Measurements from ENCODE around the gene STAG2.
"Not testable (repeated sequence)": the region's sequence is repeated elsewhere in the genome, so short reads cannot be mapped to it uniquely, and the experiment has no call there.

The STAG2 gene

DNA sequence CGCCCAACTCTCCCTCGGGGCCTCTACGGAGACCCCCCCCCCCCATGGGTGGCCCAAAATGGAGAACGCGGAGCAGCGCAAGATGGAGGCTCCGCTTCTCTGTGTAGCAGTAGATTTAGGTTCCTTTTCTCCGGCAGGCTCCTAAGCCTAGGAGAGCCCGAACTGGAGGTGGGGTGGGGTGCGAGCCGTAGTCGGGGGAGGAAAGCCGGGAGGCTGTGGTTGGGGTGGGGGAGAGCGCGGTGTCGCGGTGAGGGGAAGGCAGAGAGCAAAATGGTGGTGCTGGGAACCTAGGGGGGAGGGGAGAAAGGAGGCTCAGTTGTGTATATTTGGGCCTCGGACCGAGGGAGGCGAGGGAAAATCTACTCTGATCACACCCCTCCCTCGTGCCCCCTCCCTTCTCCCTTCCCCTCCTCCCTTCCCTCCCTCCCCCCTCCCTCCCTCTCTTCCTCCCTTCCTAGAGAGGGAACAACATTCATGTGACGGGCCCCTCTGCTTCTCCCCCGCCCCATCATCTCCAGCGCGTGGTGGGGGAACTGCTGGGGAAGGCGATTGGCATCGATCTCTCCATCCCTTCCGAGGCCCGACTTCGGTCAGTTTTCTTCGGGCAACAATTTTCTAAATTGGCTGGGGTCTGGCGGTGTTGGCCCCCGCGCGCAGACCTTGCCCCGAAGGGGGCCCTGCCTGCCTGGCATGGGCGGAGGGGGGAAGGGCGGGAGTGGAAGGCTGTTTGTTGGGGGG lies at the start of gene STAG2:
TSS of gene STAG2 (plus strand) at position 439 of the 738 bp plus-strand sequence. CDS start 60,922 bp downstream, outside the sequence.
- no peak for DNase-seq (ENCODE audit: low read depth, low spot score)
- H3K27ac ChIP-seq, result peak within 1 kb of the TSS; percentile 93

GRCh38 chrX:123917069-123917468 lies 44.4 kb upstream of the STAG2 start:
- no peak for DNase-seq (ENCODE audit: low read depth, low spot score)
- H3K27ac ChIP-seq, result no peak overlapping the region

GRCh38 chrX:123918106-123918721 lies 43.3 kb upstream of the STAG2 start:
- DNase-seq (ENCODE audit: low read depth, low spot score), result no peak
- peak overlapping the region; percentile 11 for H3K27ac ChIP-seq

DNA sequence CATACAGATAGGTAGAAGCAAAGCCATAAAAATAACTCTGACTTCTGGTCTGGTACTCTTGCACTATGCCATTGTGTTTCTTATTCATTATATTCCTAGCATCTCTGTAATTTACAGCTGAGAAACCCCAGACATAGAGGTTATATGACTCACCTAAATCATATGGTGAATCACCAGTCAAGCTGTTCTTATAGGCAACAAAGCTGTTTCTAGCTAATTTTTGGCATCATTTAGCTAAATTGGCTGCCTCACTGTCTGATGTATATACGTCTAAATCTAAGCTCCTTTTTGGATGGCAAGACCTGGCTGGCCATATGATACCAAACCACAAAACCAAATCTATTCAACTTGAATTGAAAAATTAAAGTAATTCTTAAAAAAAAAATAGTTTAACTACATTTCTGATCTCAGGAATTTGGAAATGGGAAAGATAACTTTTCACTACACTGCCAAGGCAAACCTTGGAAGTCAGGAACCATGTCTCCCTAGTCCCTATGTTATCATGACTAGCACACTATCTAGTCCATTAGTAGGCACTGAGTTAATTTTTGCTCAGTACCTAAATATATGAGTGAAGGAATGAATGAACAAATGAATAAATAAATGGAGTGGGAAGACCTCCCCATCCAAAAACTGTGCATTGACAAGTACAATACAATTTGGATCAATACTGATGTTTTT lies 41.3 kb upstream of the STAG2 start:
- H3K27ac ChIP-seq, result no peak overlapping the region
- peak; percentile 24 for DNase-seq (ENCODE audit: low read depth, low spot score)

GRCh38 chrX:123923211-123923610 lies 38.3 kb upstream of the STAG2 start:
- no peak overlapping the region for H3K27ac ChIP-seq
- no peak for DNase-seq (ENCODE audit: low read depth, low spot score)

- no peak overlapping the region for H3K27ac ChIP-seq
- no peak for DNase-seq (ENCODE audit: low read depth, low spot score)
These were observed 37.3 kb upstream of the STAG2 start for GRCh38 chrX:123924186-123924585.

DNA sequence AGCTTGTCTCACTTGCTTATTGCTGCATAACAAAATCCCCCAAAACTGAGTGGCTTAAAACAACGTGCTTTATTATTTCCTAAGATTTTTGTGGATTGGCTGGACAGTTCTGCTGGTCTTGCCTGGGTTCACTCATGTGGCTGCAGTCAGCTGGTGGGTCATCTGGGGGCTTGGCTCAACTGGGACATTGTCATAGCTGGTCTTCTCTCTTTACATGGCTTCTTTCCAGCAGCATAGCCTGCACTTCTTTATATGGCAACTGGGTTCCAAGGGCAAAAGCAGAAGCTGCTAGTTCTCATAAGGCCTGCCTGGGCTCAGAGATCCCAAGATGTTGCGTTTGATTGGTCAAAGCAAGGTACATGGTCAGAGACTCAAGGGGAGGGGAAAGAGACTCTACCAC lies 33.7 kb upstream of the STAG2 start:
- no peak overlapping the region for H3K27ac ChIP-seq
- DNase-seq (ENCODE audit: low read depth, low spot score), result no peak

DNA sequence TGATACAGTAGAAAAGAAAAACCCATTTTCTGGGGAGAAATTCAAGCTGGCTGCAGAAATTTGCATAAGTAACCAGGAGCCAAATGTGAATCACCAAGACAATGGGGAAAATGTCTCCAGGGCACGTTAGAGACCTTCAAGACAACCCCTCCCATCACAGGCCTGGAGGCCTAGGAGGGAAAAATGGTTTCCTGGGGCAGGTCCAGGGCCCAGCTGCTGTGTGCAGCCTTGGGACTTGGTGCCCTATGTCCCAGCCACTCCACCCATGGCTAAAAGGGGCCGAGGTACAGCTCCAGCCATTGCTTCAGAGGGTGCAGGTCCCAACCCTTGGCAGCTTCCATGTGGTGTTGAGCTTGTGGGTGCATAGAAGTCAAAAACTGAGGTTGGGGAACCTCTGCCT lies 29.5 kb upstream of the STAG2 start:
- H3K27ac ChIP-seq; DNase-seq (ENCODE audit: low read depth, low spot score): not testable (repeated sequence)

GRCh38 chrX:123943074-123943473 lies 18.4 kb upstream of the STAG2 start:
- no peak overlapping the region for H3K27ac ChIP-seq
- DNase-seq (ENCODE audit: low read depth, low spot score), result no peak

DNA sequence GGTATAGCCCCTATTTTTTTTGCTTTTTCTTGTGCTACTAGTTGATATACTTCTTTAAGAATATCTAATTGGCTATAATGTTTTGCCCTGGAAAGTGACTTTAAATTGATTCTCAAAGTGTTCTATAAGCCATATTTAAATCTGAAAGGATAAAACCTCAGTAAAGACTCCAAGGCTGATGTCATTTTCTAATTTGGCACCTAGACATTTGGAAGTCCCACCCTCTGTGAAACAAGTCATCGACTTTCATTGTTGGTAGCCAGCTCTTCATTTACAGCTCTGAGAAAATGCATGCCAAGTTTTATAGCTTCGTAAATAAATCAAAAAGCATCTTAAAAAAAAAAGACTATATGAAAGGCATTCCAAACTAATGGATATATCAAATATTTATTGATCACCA lies 18.0 kb upstream of the STAG2 start:
- no peak for DNase-seq (ENCODE audit: low read depth, low spot score)
- H3K27ac ChIP-seq, result no peak overlapping the region

- no peak overlapping the region for H3K27ac ChIP-seq
- DNase-seq (ENCODE audit: low read depth, low spot score), result no peak
These were observed 11.7 kb upstream of the STAG2 start for GRCh38 chrX:123949846-123950245.

DNA sequence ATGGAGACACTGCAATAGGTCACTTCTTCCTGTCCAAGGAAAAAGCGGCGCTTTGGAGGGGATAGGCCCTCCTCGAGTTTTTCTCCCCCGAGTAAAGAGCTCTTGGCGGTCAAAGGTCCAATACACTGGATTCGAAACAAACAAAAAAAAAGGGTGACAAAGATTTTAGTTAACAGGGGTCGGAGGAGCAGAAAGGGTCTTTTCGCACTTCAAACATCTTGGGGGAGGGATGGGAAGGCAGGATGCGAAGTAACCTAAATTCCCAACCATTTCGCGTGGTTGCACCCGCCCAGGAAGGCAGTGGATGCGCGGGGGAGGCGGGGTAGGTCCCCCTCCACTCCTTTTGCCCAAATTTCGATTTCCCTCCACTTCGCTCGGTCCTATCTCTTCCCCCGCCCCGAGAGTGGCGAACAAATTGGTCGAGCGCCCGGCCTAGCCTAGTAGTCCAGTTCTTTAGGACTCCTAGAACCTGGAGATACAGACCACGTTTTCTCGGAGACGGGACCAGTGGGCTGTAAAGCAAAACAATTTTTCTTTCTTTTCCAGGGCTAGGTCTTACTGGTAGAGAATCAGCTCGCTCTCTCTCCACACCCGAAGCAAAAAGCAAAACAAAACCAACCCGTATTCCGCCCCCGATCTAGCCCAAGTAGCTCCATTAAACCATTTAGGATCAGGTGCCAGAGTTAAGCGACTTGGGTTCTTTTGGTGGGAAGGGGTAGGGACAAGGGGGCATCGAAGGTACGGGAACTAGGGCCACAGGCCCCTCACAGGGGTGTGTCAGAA lies 2.0 kb upstream of the STAG2 start:
- H3K27ac ChIP-seq, result peak overlapping the region; percentile 93
- no peak for DNase-seq (ENCODE audit: low read depth, low spot score)

- H3K27ac ChIP-seq, result peak overlapping the region; percentile 93
- no peak for DNase-seq (ENCODE audit: low read depth, low spot score)
These were observed 594 bp upstream of the STAG2 start for GRCh38 chrX:123960956-123961267.

GRCh38 chrX:123962006-123962467 lies 531 bp downstream of the STAG2 start:
- no peak for DNase-seq (ENCODE audit: low read depth, low spot score)
- peak overlapping the region; percentile 93 for H3K27ac ChIP-seq

DNA sequence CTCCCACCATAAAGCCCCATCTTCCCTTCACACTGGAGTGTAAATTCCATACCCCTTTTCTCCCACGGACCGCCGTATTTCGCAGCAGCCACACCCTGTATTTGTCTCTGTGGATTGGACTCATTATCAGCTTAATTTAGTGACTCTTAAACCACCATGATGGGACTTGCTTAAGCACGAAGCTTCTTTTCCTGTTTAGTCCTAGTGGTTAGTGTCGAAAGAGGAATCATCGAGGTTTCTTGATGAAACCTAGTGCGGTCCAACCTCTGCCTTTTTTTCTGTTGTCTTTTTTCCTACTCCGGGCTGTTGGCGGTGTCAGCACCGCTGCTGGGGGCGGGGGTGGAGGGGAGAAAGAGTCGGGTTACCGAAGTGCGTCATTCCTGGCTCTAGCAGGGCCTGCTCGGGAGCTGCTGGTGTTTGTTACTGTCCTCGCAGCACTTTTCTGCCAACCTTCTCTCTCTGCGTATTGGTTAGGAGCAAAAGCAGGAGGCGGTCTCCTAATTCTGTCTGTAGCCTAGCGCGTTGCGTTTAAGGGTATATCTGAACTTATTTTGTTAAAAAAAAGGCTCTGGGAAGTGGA lies 1.4 kb downstream of the STAG2 start:
- H3K27ac ChIP-seq, result peak overlapping the region; percentile 93
- peak; percentile 78 for DNase-seq (ENCODE audit: low read depth, low spot score)

DNA sequence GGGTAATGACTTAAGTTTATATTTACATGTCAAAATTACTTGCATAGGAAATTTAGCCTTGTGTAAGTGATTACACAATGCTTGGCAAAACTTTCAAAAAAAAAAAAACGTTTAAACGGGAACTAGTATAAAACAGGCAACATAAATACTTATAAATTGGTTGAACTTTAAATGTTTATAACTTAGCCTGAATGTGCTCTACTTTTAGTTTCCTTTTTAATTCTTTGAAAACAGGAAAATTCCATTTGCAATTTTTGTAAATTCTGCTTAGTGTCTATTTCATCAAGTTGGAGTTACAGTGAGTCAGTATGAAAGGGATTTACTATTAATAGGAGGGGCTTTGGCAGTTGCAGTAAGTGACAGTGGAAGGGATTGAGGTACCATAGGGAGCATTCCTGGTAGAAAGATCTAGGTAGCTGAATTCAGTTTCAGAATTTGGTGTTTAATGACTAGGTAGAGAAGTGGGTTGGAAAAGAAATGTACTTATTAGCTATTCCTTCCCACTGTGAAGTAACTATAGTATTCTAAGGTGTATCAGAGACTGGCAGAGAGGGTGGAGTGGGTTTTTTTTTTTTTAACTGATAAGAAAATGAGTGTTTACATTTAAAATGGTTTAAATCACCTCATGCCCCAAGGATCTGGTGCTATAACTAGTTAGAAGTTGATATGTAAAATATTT lies 2.8 kb downstream of the STAG2 start:
- no peak for DNase-seq (ENCODE audit: low read depth, low spot score)
- H3K27ac ChIP-seq, result no peak overlapping the region

DNA sequence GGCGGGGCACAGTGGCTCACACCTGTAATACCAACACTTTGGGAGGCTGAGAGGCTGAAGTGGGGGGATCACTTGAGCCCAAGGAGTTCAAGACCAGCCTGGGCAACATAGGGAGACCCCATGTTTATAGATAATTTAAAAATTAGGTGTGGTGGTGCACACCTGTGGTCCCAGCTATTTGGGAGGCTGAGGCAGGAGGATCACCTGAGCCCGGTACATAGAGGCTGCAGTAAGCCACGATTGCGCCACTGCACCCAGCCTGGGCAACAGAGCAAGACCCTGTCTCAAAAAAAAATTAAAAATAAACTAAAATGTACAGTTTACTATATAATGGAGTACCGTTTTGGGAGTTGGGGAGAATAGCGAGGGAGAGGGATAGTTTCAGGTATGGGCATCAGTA lies 4.2 kb downstream of the STAG2 start:
- H3K27ac ChIP-seq, result no peak overlapping the region
- DNase-seq (ENCODE audit: low read depth, low spot score), result no peak

- DNase-seq (ENCODE audit: low read depth, low spot score), result no peak
- no peak overlapping the region for H3K27ac ChIP-seq
These were observed 6.0 kb downstream of the STAG2 start for GRCh38 chrX:123967497-123967896.

DNA sequence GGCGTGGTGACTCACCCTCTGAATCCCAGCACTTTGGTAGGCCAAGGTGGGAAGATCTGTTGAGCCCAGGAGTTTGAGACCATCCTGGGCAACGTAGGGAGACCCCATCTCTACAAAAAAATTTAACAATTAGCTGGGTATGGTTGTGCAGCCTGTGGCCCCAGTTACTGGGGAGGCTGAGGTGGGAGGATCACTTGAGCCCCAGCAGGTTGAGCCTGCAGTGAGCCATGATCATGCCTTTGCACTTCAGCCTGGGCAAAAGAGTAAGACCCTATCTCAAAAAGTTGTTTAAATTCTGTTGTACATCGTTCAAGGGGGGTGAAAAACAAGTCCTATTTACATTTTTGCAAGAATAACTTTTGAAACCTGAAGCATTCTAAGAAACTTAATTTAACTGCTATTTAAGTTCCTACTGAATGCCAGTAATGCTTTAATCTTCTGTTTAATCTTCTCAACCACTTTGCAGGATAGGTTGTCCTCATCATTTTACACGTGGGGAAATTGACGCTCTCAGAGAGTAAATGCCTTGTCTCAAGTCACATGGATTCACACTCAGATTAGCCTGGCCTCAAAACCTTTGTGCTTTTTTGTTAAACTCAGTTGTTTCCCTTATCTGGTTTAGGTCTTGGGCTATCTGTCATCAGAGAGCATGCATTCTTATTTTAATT lies 7.0 kb downstream of the STAG2 start:
- no peak for DNase-seq (ENCODE audit: low read depth, low spot score)
- H3K27ac ChIP-seq, result no peak overlapping the region

Data from epithelial cell of prostate (primary cell).